K562 (cell line): ENCODE measurements around the gene FOSL2. TPM values are rescaled to one million over a fixed set of nuclear protein-coding genes. Genes with fewer than 3 reads are reported as not detected.

Experiments used
- CHD4 ChIP-seq: fragments of 200-600 bp; sonication (generic); IDR thresholded peaks from 3 replicates; pipeline ENCODE4 v1.6.1; 2012; ENCODE audit warnings: low read depth, mild to moderate bottlenecking, mixed read lengths, low read length, inconsistent platforms; ENCODE audit not compliant: insufficient read depth, insufficient replicate concordance, poor library complexity, severe bottlenecking
- COPS2 ChIP-seq: fragments of 450-650 bp; conservative IDR thresholded peaks from 2 replicates; pipeline ENCODE4 v1.6.1; 2016; ENCODE audit warnings: mild to moderate bottlenecking, moderate library complexity
- CREB3L1 ChIP-seq: fragments of 450-650 bp; IDR thresholded peaks from 2 replicates; pipeline ENCODE4 v1.6.1; 2014; ENCODE audit warnings: low read depth, mild to moderate bottlenecking, moderate library complexity, borderline replicate concordance
- EWSR1 ChIP-seq: fragments of 450-650 bp; IDR thresholded peaks from 2 replicates; pipeline ENCODE4 v1.6.1; 2018; ENCODE audit warnings: borderline replicate concordance, mild to moderate bottlenecking, low read depth, moderate library complexity; ENCODE audit not compliant: partially characterized antibody
- HLTF ChIP-seq: fragments of 450-650 bp; IDR thresholded peaks from 2 replicates; pipeline ENCODE4 v1.6.1; 2016
- HOMEZ ChIP-seq: fragments of 250-450 bp; sonication (Bioruptor Pico); IDR thresholded peaks from 2 replicates; pipeline ENCODE4 v1.4.0; 2020; ENCODE audit warnings: mild to moderate bottlenecking, moderate library complexity
- JUNB ChIP-seq: fragments of 450-650 bp; formaldehyde crosslinking; conservative IDR thresholded peaks from 2 replicates; pipeline ENCODE4 v1.4.0; 2020; ENCODE audit warnings: mild to moderate bottlenecking
- KHSRP ChIP-seq: fragments of 450-650 bp; IDR thresholded peaks from 2 replicates; pipeline ENCODE4 v1.6.1; 2017
- MAX ChIP-seq: sonication (generic); formaldehyde crosslinking; IDR thresholded peaks from 2 replicates; pipeline ENCODE4 v1.9.0; 2022; ENCODE audit warnings: mild to moderate bottlenecking, missing genetic modification reagents
- MAZ ChIP-seq, 2 experiments: fragments of 450-650 bp in 1 of 2; sonication (generic) in 1 of 2; formaldehyde crosslinking; IDR thresholded peaks in 1 of 2; conservative IDR thresholded peaks in 1 of 2; 2 replicates each; pipeline versions ENCODE4 v1.4.0 to v1.5.0; 2020; ENCODE audit warnings: mild to moderate bottlenecking in 1 of 2, missing genetic modification reagents in 1 of 2
- MEF2A ChIP-seq: IDR thresholded peaks from 2 replicates; pipeline ENCODE4 v1.6.1; 2011; ENCODE audit warnings: low read depth, mild to moderate bottlenecking, low read length, moderate library complexity; ENCODE audit not compliant: control insufficient read depth
- PHF8 ChIP-seq: fragments of 200-600 bp; sonication (generic); IDR thresholded peaks from 2 replicates; pipeline ENCODE4 v1.6.1; 2012; ENCODE audit warnings: mixed run types, mild to moderate bottlenecking, inconsistent platforms, low read length, moderate library complexity, borderline replicate concordance
- POLR2AphosphoS2 ChIP-seq: IDR thresholded peaks from 2 replicates; pipeline ENCODE4 v1.6.1; 2012; ENCODE audit warnings: low read length, improper control_type of control experiment
- PPARD ChIP-seq: fragments of 250-450 bp; sonication (Bioruptor Pico); IDR thresholded peaks from 2 replicates; pipeline ENCODE4 v1.8.0; 2022; ENCODE audit warnings: inconsistent platforms, mild to moderate bottlenecking, moderate library complexity
- PRDM10 ChIP-seq: fragments of 450-650 bp; IDR thresholded peaks from 2 replicates; pipeline ENCODE4 v1.6.1; 2018; ENCODE audit not compliant: partially characterized antibody
- SIRT6 ChIP-seq: IDR thresholded peaks from one replicate; pipeline ENCODE4 v1.6.1; 2012; ENCODE audit warnings: low read depth, mild to moderate bottlenecking, control low read depth, inconsistent platforms, low read length, moderate library complexity
- TAL1 ChIP-seq: fragments of 450-650 bp; IDR thresholded peaks from 2 replicates; pipeline ENCODE4 v1.6.1; 2016; ENCODE audit warnings: mild to moderate bottlenecking
- ZFP91 ChIP-seq: sonication (generic); formaldehyde crosslinking; IDR thresholded peaks from 2 replicates; pipeline ENCODE4 v1.8.0; 2022; ENCODE audit warnings: mild to moderate bottlenecking, missing genetic modification reagents
- ZNF354B ChIP-seq: fragments of 250-450 bp; sonication (Bioruptor Pico); IDR thresholded peaks from 2 replicates; pipeline ENCODE4 v1.4.0; 2020
- polyA plus RNA-seq, 8 experiments: library from polyadenylated mRNA; depleted of rRNA in 4 of 8; stranded (reverse) in 5 of 8; unstranded in 3 of 8; fragments of >200 nt; fragmentation: Nextera tagmentation in 2 of 8; fragmentation: Illumina TruSeq in 1 of 8; extraction: Ambion mirVana in 2 of 8; extraction: Trizol in 1 of 8; gene quantifications; 2 replicates each; pipeline versions ENCODE4 v1.2.1 to v1.2.3, GENCODE V29; 2011 to 2014; ENCODE audit warnings: inconsistent platforms in 1 of 8, missing spikeins in 1 of 8
- total RNA-seq, 7 experiments: library from RNA; depleted of rRNA in 6 of 7; stranded (reverse); fragments of >200 nt in 6 of 7; fragmentation: Illumina TruSeq in 2 of 7; extraction: Trizol in 2 of 7; gene quantifications; 2 replicates each; pipeline versions ENCODE4 v1.2.1 to v1.2.3, GENCODE V29; 2011 to 2021; ENCODE audit warnings: low replicate concordance in 1 of 7

The FOSL2 gene
- total and polyA plus RNA-seq, 9 of the 15 experiments (the other 6 are each of a cell fraction or from before 2014, with no cell fraction given) = 0.04 to 2.9 (median 0.80) TPM

- no peak for TF ChIP-seq ZFP91 (CRISPR knock-in tag)
- TF ChIP-seq HLTF = no peak
- TF ChIP-seq PHF8 = no peak
- no peak for TF ChIP-seq POLR2AphosphoS2
- no peak for TF ChIP-seq CREB3L1
- TF ChIP-seq SIRT6 = no peak
- no peak for TF ChIP-seq PRDM10
- no peak for TF ChIP-seq PPARD (CRISPR knock-in tag)
- no peak for TF ChIP-seq ZNF354B
- no peak for TF ChIP-seq TAL1
- no peak for TF ChIP-seq KHSRP
- no peak for TF ChIP-seq EWSR1
- TF ChIP-seq JUNB (CRISPR knock-in tag) = no peak
- peak; percentile 92 for TF ChIP-seq MAX (CRISPR knock-in tag)
- TF ChIP-seq CHD4 = no peak
- TF ChIP-seq COPS2 = no peak
- TF ChIP-seq HOMEZ (CRISPR knock-in tag) = peak; percentile 30; the same call in 1 of the 2 replicates
- TF ChIP-seq MEF2A = no peak
- TF ChIP-seq MAZ (CRISPR knock-in tag; conservative IDR thresholded peaks at IDR 0.05 in 1 of 2, IDR thresholded peaks at IDR 0.05 in 1 of 2) = peak in 1 of 2 experiments; percentile 34; a peak in 1 of 4 replicates
Measured at GRCh38 chr2:28382755-28383154, 9.9 kb upstream of the FOSL2 start (continued).
